Nephron (organoid): ENCODE results near the gene SLC35A5.

Experiments used
- H3K27ac Mint-ChIP-seq, 3 experiments: 2 replicates each; pipeline ENCODE4 v1.8.0; 2020; ENCODE audit warnings: mixed read lengths in 3 of 3, mild to moderate bottlenecking in 2 of 3, moderate library complexity in 1 of 3
- H3K27me3 Mint-ChIP-seq: 2 replicates; pipeline ENCODE4 v1.8.0; 2021; ENCODE audit warnings: low read depth, mild to moderate bottlenecking, moderate library complexity, mixed read lengths
- H3K36me3 Mint-ChIP-seq: 2 replicates; pipeline ENCODE4 v1.8.0; 2020; ENCODE audit warnings: low read depth, mixed read lengths
- H3K4me1 Mint-ChIP-seq: 2 replicates; pipeline ENCODE4 v1.8.0; 2020; ENCODE audit warnings: mixed read lengths
- H3K4me3 Mint-ChIP-seq, 3 experiments: 2 replicates each; pipeline ENCODE4 v1.8.0; 2020; ENCODE audit warnings: mild to moderate bottlenecking in 3 of 3, mixed read lengths in 3 of 3, moderate library complexity in 2 of 3
- H3K9me3 Mint-ChIP-seq: 2 replicates; pipeline ENCODE4 v1.8.0; 2020; ENCODE audit warnings: mixed read lengths
- TF ChIP-seq, protein P1 (sequence below), 3 experiments: fragments of 200-600 bp; sonication (generic); IDR thresholded peaks; one replicate each; pipeline ENCODE4 v1.5.0; 2021; ENCODE audit warnings: antibody characterized with exemption in 3 of 3; ENCODE audit not compliant: unreplicated experiment in 3 of 3

Gene SLC35A5

DNA sequence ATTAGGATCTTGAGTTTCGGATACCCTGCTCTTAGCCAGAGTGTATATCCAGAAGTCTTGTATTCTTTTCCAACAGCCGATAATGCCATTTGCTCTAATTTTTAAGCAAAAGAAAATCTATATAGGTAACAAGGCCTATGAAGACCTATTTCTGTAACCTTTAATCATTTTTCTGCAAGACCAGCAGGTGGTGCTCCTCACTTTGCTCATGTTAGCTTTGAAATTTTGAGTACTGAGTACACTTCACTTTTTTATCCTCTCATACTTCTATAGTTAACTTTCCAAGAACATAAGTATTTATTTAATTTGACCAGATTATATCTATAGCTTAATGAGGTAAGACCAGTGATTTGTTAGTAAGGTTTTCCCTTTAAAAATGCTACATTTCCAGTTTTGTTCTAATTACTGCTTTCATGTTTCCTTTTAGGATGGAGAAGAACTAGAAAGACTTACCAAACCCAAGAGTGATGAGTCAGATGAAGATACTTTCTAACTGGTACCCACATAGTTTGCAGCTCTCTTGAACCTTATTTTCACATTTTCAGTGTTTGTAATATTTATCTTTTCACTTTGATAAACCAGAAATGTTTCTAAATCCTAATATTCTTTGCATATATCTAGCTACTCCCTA lies 20.5 kb downstream of the SLC35A5 start:
- Mint-ChIP-seq H3K4me3 (no peak overlapping the region), H3K9me3 (no peaks in the 10 kb centered on the region), H3K36me3 (peaks cover 35% of the 10 kb centered on the region), H3K27me3 (no peaks in the 10 kb centered on the region), H3K27ac (peak overlapping the region in 2 of 3 experiments; percentile 9 to 35), H3K4me1 (no peaks in the 10 kb centered on the region)
- TF ChIP-seq, protein P1, sequence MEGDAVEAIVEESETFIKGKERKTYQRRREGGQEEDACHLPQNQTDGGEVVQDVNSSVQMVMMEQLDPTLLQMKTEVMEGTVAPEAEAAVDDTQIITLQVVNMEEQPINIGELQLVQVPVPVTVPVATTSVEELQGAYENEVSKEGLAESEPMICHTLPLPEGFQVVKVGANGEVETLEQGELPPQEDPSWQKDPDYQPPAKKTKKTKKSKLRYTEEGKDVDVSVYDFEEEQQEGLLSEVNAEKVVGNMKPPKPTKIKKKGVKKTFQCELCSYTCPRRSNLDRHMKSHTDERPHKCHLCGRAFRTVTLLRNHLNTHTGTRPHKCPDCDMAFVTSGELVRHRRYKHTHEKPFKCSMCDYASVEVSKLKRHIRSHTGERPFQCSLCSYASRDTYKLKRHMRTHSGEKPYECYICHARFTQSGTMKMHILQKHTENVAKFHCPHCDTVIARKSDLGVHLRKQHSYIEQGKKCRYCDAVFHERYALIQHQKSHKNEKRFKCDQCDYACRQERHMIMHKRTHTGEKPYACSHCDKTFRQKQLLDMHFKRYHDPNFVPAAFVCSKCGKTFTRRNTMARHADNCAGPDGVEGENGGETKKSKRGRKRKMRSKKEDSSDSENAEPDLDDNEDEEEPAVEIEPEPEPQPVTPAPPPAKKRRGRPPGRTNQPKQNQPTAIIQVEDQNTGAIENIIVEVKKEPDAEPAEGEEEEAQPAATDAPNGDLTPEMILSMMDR (IDR thresholded peaks at IDR 0.05; ENCODE audit: unreplicated experiment in 3 of 3) = peak; percentile 63 to 72 (median 66)

DNA sequence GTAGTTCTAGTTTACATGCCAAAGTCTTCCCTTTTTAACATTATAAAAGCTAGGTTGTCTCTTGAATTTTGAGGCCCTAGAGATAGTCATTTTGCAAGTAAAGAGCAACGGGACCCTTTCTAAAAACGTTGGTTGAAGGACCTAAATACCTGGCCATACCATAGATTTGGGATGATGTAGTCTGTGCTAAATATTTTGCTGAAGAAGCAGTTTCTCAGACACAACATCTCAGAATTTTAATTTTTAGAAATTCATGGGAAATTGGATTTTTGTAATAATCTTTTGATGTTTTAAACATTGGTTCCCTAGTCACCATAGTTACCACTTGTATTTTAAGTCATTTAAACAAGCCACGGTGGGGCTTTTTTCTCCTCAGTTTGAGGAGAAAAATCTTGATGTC lies 21.3 kb downstream of the SLC35A5 start:
- no peaks in the 10 kb centered on the region for H3K4me1 Mint-ChIP-seq

GRCh38 chr3:112585782-112586181 lies 23.9 kb downstream of the SLC35A5 start:
- Mint-ChIP-seq H3K27me3 (no peaks in the 10 kb centered on the region), H3K4me3 (no peak overlapping the region), H3K27ac (no peak overlapping the region), H3K9me3 (no peaks in the 10 kb centered on the region), H3K4me1 (no peaks in the 10 kb centered on the region), H3K36me3 (peaks cover 52% of the 10 kb centered on the region)
- TF ChIP-seq, protein P1 (IDR thresholded peaks at IDR 0.05; ENCODE audit: unreplicated experiment in 3 of 3) = no peak

More for the DNA sequence above, 21.3 kb downstream of the SLC35A5 start:
- Mint-ChIP-seq H3K9me3 (no peaks in the 10 kb centered on the region), H3K27me3 (no peaks in the 10 kb centered on the region), H3K36me3 (peaks cover 39% of the 10 kb centered on the region), H3K4me3 (no peak overlapping the region), H3K27ac (no peak overlapping the region)
- TF ChIP-seq, protein P1 (IDR thresholded peaks at IDR 0.05; ENCODE audit: unreplicated experiment in 3 of 3) = no peak

DNA sequence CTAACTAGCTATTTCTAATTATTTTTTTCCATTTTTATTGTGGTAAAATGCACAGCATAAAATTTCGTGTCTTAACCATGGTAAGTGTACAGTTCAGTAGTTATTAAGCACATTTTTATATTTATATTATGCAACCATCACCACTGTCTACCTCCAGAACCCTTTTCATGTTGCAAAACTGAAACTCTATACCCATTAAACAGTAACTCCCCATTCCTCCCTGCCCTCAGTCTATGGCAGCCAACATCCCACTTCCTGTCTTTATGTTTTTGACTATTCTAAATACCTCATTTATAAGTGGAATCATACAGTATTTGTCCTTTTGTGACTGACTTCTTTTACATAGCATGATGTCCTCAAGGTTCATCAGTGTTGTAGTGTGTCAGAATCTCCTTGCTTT lies 25.5 kb downstream of the SLC35A5 start:
- Mint-ChIP-seq H3K27ac (no peak overlapping the region), H3K9me3 (no peaks in the 10 kb centered on the region), H3K4me3 (no peak overlapping the region), H3K36me3 (peaks cover 55% of the 10 kb centered on the region), H3K4me1 (no peaks in the 10 kb centered on the region), H3K27me3 (no peaks in the 10 kb centered on the region)
- TF ChIP-seq, protein P1 (IDR thresholded peaks at IDR 0.05; ENCODE audit: unreplicated experiment in 3 of 3) = no peak

GRCh38 chr3:112593258-112593657 lies 31.4 kb downstream of the SLC35A5 start:
- H3K9me3 Mint-ChIP-seq = no peaks in the 10 kb centered on the region
- no peak overlapping the region for H3K4me3 Mint-ChIP-seq
- H3K36me3 Mint-ChIP-seq = peaks cover 48% of the 10 kb centered on the region
- H3K27me3 Mint-ChIP-seq = no peaks in the 10 kb centered on the region
- TF ChIP-seq, protein P1 (IDR thresholded peaks at IDR 0.05; ENCODE audit: unreplicated experiment in 3 of 3) = no peak
- no peaks in the 10 kb centered on the region for H3K4me1 Mint-ChIP-seq
- H3K27ac Mint-ChIP-seq = no peak overlapping the region

DNA sequence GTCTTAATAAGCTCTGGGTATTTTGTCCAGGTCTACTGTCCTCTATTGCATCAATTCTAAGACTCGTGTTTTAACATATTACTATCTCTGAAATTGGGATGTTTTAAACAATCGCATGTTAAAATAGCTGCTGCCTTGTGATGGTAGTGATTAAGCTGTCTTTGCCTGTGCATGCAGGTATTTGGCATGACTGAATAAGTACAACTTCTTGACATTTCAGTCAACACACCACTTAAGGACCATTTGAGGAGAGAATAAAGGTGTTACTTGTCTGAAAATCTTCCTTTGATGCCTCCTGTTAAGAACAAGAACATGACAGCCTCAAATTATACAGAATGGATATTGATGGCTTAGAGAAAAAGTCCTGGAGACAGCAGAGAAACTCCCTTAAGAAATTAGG lies 33.0 kb downstream of the SLC35A5 start:
- Mint-ChIP-seq H3K27ac (no peak overlapping the region), H3K27me3 (no peaks in the 10 kb centered on the region), H3K9me3 (no peaks in the 10 kb centered on the region), H3K4me1 (no peaks in the 10 kb centered on the region), H3K36me3 (peaks cover 36% of the 10 kb centered on the region), H3K4me3 (no peak overlapping the region)
- TF ChIP-seq, protein P1 (IDR thresholded peaks at IDR 0.05; ENCODE audit: unreplicated experiment in 3 of 3) = no peak
